Thyroid gland (tissue), 4 donors: ENCODE measurements around the gene SH3BGR. TPM values are rescaled to one million over a fixed set of nuclear protein-coding genes. Genes with fewer than 3 reads are reported as not detected.

ENCODE experiments used
- DNase-seq, 2 donors: peaks; one replicate each; pipeline ENCODE4 v3.0.0-alpha.2; 2019
- H3K27ac ChIP-seq, 3 donors: fragments of 200-600 bp; sonication (generic); 1 replicate in 2 of 3; 2 replicates in 1 of 3; pipeline ENCODE4 v1.5.1; 2016 to 2019; ENCODE audit warnings: mild to moderate bottlenecking in 1 of 3, moderate library complexity in 1 of 3
- H3K27me3 ChIP-seq: fragments of 200-600 bp; sonication (generic); one replicate; pipeline ENCODE4 v1.5.1; 2019
- H3K36me3 ChIP-seq, 2 donors: fragments of 200-600 bp; sonication (generic); one replicate each; pipeline ENCODE4 v1.5.1; 2016 to 2019
- H3K4me1 ChIP-seq, 2 donors: fragments of 200-600 bp; sonication (generic); one replicate each; pipeline ENCODE4 v1.5.1; 2017 to 2019
- H3K4me3 ChIP-seq, 3 donors: fragments of 200-600 bp; sonication (generic); replicated peaks in 1 of 3; 1 replicate in 2 of 3; 2 replicates in 1 of 3; pipeline ENCODE4 v1.5.1; 2016; ENCODE audit warnings: mild to moderate bottlenecking in 1 of 3
- H3K9me3 ChIP-seq: fragments of 200-600 bp; sonication (generic); one replicate; pipeline ENCODE4 v1.5.1; 2017
- POLR2A ChIP-seq, 2 donors: fragments of 450-650 bp; IDR thresholded peaks; one replicate each; pipeline ENCODE4 v1.6.1; 2017; ENCODE audit warnings: antibody characterized with exemption in 2 of 2, mild to moderate bottlenecking in 2 of 2, moderate library complexity in 1 of 2
- WGBS, 2 donors: methylation state at CpG; one replicate each; pipeline ENCODE4 v1.1.5; 2017; 5-methylcytosine and 5-hydroxymethylcytosine counted together
- intact Hi-C: fragments of 100-400 bp; cut with DNase I; formaldehyde crosslinking; loops from one replicate; pipeline ENCODE4 v1.15.1; 2023
- total RNA-seq, 4 donors: library from RNA; depleted of rRNA; stranded (reverse); fragments of >200 nt; gene quantifications; one replicate each; pipeline ENCODE4 v1.2.3, GENCODE V29; 2016
- TF ChIP-seq, protein P1 (sequence below), 6 experiments: fragments of 200-600 bp in 3 of 6; fragments of 450-650 bp in 3 of 6; sonication (generic) in 3 of 6; IDR thresholded peaks; one replicate each; pipeline ENCODE4 v1.5.1; 2016 to 2019; ENCODE audit warnings: antibody characterized with exemption in 6 of 6, mild to moderate bottlenecking in 2 of 6, inconsistent platforms in 1 of 6, moderate library complexity in 1 of 6

Gene SH3BGR
- total RNA-seq, 4 donors from 2014 or later = 4.6 to 9.7 (median 7.4) TPM

DNA sequence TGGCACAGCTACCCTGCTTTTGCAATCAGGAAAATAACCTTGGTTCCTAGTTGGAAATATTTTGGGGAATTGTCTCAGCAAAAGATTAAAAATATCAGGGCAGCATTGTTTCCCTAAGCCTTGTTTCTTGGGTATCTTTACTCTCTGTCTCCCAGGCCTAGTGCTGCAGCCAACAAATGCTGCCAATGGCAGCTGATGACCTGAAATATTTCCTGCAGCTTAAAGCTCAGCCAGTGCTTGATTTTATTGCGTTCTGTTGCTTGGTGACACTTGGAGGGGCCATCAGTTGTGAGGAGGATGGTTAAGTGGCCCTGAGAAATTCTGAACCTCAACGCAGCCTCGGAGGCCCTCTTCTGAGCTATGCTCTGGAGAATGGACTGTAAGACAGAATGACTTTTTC is 101.6 kb downstream of the SH3BGR start:
- 31 to 51% methylated on average over 3 of the region's 3 CpGs for WGBS, 2 donors
- TF ChIP-seq, protein P1, sequence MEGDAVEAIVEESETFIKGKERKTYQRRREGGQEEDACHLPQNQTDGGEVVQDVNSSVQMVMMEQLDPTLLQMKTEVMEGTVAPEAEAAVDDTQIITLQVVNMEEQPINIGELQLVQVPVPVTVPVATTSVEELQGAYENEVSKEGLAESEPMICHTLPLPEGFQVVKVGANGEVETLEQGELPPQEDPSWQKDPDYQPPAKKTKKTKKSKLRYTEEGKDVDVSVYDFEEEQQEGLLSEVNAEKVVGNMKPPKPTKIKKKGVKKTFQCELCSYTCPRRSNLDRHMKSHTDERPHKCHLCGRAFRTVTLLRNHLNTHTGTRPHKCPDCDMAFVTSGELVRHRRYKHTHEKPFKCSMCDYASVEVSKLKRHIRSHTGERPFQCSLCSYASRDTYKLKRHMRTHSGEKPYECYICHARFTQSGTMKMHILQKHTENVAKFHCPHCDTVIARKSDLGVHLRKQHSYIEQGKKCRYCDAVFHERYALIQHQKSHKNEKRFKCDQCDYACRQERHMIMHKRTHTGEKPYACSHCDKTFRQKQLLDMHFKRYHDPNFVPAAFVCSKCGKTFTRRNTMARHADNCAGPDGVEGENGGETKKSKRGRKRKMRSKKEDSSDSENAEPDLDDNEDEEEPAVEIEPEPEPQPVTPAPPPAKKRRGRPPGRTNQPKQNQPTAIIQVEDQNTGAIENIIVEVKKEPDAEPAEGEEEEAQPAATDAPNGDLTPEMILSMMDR (IDR thresholded peaks at IDR 0.05) = no peak
- no peak for TF ChIP-seq POLR2A (IDR thresholded peaks at IDR 0.05)
- DNase-seq = no peak
- Histone ChIP-seq H3K27ac (no peak overlapping the region), H3K36me3 (no peaks in the 10 kb centered on the region), H3K27me3 (no peaks in the 10 kb centered on the region), H3K4me1 (peaks cover 0 to 4% of the 10 kb centered on the region in 2 donors), H3K9me3 (no peaks in the 10 kb centered on the region), H3K4me3 (no peak overlapping the region)
- intact Hi-C loops = no loop called here

DNA sequence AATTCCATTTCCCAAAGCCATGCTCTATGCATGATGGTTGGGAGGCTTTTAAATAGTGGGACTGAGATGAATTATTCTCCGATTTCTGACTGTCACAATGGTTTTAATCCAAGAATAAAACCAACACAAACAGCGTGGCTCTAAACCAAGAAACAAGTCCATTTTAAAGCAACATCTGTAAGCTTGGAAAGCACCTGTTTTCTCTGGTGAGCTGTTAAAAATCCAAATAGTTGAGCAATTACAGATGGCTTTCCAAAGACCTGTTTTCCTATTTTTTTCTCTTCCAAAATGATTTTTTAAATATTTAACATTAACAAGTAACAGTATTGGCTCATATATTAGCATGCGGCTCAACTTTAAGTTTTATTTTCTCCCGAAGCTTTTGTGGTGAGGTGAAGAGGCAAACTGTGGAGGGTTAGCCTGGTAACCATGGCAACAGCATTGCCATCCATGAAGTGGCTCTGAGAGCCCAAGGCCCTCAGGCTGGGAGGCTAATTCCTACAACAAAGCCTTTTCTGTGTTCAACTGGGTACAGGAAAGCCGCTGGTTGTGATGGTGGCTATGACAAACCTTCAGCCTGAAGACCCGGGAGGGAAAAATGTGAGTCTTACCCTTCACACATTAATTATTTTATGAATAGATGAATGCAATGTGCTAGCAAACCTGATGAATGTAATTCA is 104.3 kb downstream of the SH3BGR start:
- no peak overlapping the region for H3K4me3 ChIP-seq
- 27 to 30% methylated on average over 6 of the region's 6 CpGs for WGBS, 2 donors
- H3K36me3 ChIP-seq = no peaks in the 10 kb centered on the region
- intact Hi-C loops = no loop called here
- H3K9me3 ChIP-seq = no peaks in the 10 kb centered on the region
- no peak overlapping the region for H3K27ac ChIP-seq
- DNase-seq = peak; percentile 39 to 51
- H3K4me1 ChIP-seq = peaks cover 0 to 4% of the 10 kb centered on the region in 2 donors
- no peaks in the 10 kb centered on the region for H3K27me3 ChIP-seq
- no peak for TF ChIP-seq POLR2A (IDR thresholded peaks at IDR 0.05)
- TF ChIP-seq, protein P1 (IDR thresholded peaks at IDR 0.05) = no peak

DNA sequence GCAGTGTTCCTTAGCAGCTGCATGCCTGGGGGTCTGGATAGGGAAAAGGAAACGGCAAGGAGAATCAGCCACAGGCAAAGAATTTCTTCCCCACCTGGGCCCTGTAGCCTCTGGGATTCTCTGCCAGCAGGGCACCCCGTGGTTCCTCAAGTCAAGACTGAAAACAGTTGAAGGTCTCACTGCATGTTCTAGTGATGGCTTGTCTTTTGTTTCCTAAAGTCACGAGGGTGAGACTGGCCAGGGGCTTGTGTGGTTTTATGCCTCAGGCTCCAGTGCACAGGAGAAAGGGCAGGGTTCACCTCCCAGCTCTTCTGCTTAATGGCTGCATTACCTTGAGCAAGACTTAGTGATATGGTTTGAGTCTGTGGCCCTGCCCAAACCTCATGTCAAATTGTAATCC is 107.7 kb downstream of the SH3BGR start:
- no peak overlapping the region for H3K27ac ChIP-seq
- 56 to 75% methylated on average over 3 of the region's 3 CpGs for WGBS, 2 donors

DNA sequence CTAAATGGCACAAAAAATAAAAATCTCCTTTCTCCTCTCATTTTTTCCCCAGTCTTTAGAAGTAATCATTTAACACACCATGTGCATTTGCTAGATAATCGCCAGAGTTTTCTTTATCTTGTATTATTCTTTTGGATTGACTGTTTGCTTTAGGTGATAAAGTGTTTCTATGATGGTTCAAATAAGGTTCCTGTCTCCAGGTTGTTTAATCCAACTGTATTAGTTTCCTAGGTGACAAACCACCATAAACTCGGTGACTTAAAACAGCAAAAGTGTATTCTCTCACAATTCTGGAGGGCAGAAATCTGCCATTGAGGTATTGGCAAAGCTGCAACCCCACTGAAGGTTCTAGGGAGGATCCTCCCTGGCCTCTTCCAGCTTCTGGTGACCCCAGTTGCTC is 109.4 kb downstream of the SH3BGR start:
- Histone ChIP-seq H3K4me3 (no peak overlapping the region), H3K36me3 (no peaks in the 10 kb centered on the region), H3K4me1 (peaks cover 14% of the 10 kb centered on the region in 2 donors), H3K27me3 (no peaks in the 10 kb centered on the region), H3K9me3 (no peaks in the 10 kb centered on the region), H3K27ac (no peak overlapping the region)
- DNase-seq = no peak
- intact Hi-C loops = no loop called here
- 87 to 93% methylated on average over 2 of the region's 2 CpGs for WGBS, 2 donors
- no peak for TF ChIP-seq POLR2A (IDR thresholded peaks at IDR 0.05)
- TF ChIP-seq, protein P1 (IDR thresholded peaks at IDR 0.05) = no peak

More for the DNA sequence above, 107.7 kb downstream of the SH3BGR start:
- intact Hi-C loops = no loop called here
- TF ChIP-seq POLR2A (IDR thresholded peaks at IDR 0.05) = no peak
- TF ChIP-seq, protein P1 (IDR thresholded peaks at IDR 0.05) = no peak
- no peaks in the 10 kb centered on the region for H3K27me3 ChIP-seq
- H3K4me3 ChIP-seq = no peak overlapping the region
- H3K4me1 ChIP-seq = peaks cover 13 to 14% of the 10 kb centered on the region in 2 donors
- no peaks in the 10 kb centered on the region for H3K9me3 ChIP-seq
- no peaks in the 10 kb centered on the region for H3K36me3 ChIP-seq
- no peak for DNase-seq
